Neural cell (in vitro differentiated cells): ENCODE results near the gene CRYGS. TPM values are rescaled to one million over a fixed set of nuclear protein-coding genes. Genes with fewer than 3 reads are reported as not detected.

Experiments
- H2AFZ ChIP-seq: fragments of 200-600, 300-800 bp; sonication (generic), shearing (Covaris generic); 2 replicates; pipeline ENCODE4 v1.6.0; 2014; ENCODE audit warnings: low read depth, mild to moderate bottlenecking, antibody characterized with exemption, low read length, moderate library complexity
- H3F3A ChIP-seq: fragments of 200-600 bp; shearing (Covaris generic); 2 replicates; pipeline ENCODE4 v1.6.1; 2016; ENCODE audit warnings: mild to moderate bottlenecking, moderate library complexity, mixed read lengths, antibody characterized with exemption, low read length; ENCODE audit not compliant: insufficient read depth, poor library complexity, severe bottlenecking
- H3K27ac ChIP-seq: fragments of 200-600, 300-800 bp; sonication (generic), shearing (Covaris generic); 2 replicates; pipeline ENCODE4 v1.5.1; 2014; ENCODE audit warnings: mild to moderate bottlenecking, low read length, moderate library complexity
- H3K27me3 ChIP-seq: fragments of 300-800, 200-600 bp; sonication (generic), shearing (Covaris generic); 2 replicates; pipeline ENCODE4 v1.6.0; 2014; ENCODE audit warnings: mild to moderate bottlenecking, low read depth, low read length, moderate library complexity; ENCODE audit not compliant: insufficient read depth
- H3K36me3 ChIP-seq: fragments of 300-800, 200-600 bp; sonication (generic), shearing (Covaris generic); 2 replicates; pipeline ENCODE4 v1.5.1; 2014; ENCODE audit warnings: mild to moderate bottlenecking, antibody characterized with exemption, low read length, moderate library complexity; ENCODE audit not compliant: insufficient read depth
- H3K4me2 ChIP-seq: fragments of 300-800, 200-600 bp; sonication (generic), shearing (Covaris generic); 2 replicates; pipeline ENCODE4 v1.6.0; 2014; ENCODE audit warnings: mild to moderate bottlenecking, low read length
- H3K4me3 ChIP-seq: fragments of 300-800, 200-600 bp; sonication (generic), shearing (Covaris generic); 2 replicates; pipeline ENCODE4 v1.5.1; 2014; ENCODE audit warnings: mild to moderate bottlenecking, low read length, moderate library complexity
- H3K79me2 ChIP-seq: fragments of 200-600 bp; shearing (Covaris generic); replicated peaks from 2 replicates; pipeline ENCODE4 v1.6.0; 2014; ENCODE audit warnings: mild to moderate bottlenecking, low read length, moderate library complexity; ENCODE audit not compliant: insufficient read depth
- H3K9ac ChIP-seq: fragments of 300-800, 200-600 bp; sonication (generic), shearing (Covaris generic); 2 replicates; pipeline ENCODE4 v1.6.1; 2016; ENCODE audit warnings: mild to moderate bottlenecking, low read length, mixed read lengths
- H3K9me2 ChIP-seq: fragments of 200-600 bp; shearing (Covaris generic); 2 replicates; pipeline ENCODE4 v1.6.1; 2016; ENCODE audit warnings: mild to moderate bottlenecking, low read length, mixed read lengths; ENCODE audit not compliant: insufficient read depth
- H3K9me3 ChIP-seq: fragments of 200-600, 300-800 bp; sonication (generic), shearing (Covaris generic); 2 replicates; pipeline ENCODE4 v1.6.1; 2016; ENCODE audit warnings: mild to moderate bottlenecking, mixed run types, low read length, moderate library complexity, mixed read lengths
- H4K20me1 ChIP-seq: fragments of 200-600 bp; shearing (Covaris generic); 2 replicates; pipeline ENCODE4 v1.6.1; 2016; ENCODE audit warnings: mild to moderate bottlenecking, mixed run types; ENCODE audit not compliant: insufficient read depth
- EP300 ChIP-seq: fragments of 450-650 bp; conservative IDR thresholded peaks from 2 replicates; pipeline ENCODE4 v1.6.1; 2014; ENCODE audit warnings: antibody characterized with exemption, mild to moderate bottlenecking, moderate library complexity; ENCODE audit not compliant: poor library complexity, severe bottlenecking
- EZH2 ChIP-seq: fragments of 200-600, 300-800 bp; shearing (Covaris generic), sonication (generic); IDR thresholded peaks from 2 replicates; pipeline ENCODE4 v1.6.1; 2014; ENCODE audit warnings: antibody characterized with exemption, low read length, borderline replicate concordance, mild to moderate bottlenecking; ENCODE audit not compliant: insufficient read depth, poor library complexity, severe bottlenecking
- MXI1 ChIP-seq: fragments of 450-650 bp; conservative IDR thresholded peaks from 2 replicates; pipeline ENCODE4 v1.6.1; 2014; ENCODE audit warnings: antibody characterized with exemption, mild to moderate bottlenecking; ENCODE audit not compliant: poor library complexity, severe bottlenecking
- POLR2AphosphoS5 ChIP-seq: IDR thresholded peaks from 2 replicates; pipeline ENCODE4 v1.6.1; 2012
- RAD21 ChIP-seq: fragments of 450-650 bp; conservative IDR thresholded peaks from 2 replicates; pipeline ENCODE4 v1.6.1; 2014; ENCODE audit warnings: antibody characterized with exemption, mild to moderate bottlenecking, moderate library complexity
- SMC3 ChIP-seq: fragments of 450-650 bp; conservative IDR thresholded peaks from 2 replicates; pipeline ENCODE4 v1.6.1; 2014; ENCODE audit warnings: antibody characterized with exemption, mild to moderate bottlenecking, moderate library complexity; ENCODE audit not compliant: poor library complexity
- TAF1 ChIP-seq: IDR thresholded peaks from 2 replicates; pipeline ENCODE4 v1.6.1; 2012; ENCODE audit warnings: low read depth
- polyA plus RNA-seq: library from polyadenylated mRNA; depleted of rRNA; stranded (reverse); fragments of >200 nt; gene quantifications from 2 replicates; pipeline ENCODE4 v1.2.3, GENCODE V29; 2014
- TF ChIP-seq, protein P1 (sequence below): fragments of 450-650 bp; IDR thresholded peaks from 2 replicates; pipeline ENCODE4 v1.5.1; 2014; ENCODE audit warnings: antibody characterized with exemption, mild to moderate bottlenecking, moderate library complexity; ENCODE audit not compliant: poor library complexity, severe bottlenecking
- TF ChIP-seq, protein P2 (sequence below): IDR thresholded peaks from 2 replicates; pipeline ENCODE4 v1.6.1; 2012; ENCODE audit warnings: borderline replicate concordance

The CRYGS gene
- polyA plus RNA-seq, 1 donor from 2014 or later, result 7.7 TPM

DNA sequence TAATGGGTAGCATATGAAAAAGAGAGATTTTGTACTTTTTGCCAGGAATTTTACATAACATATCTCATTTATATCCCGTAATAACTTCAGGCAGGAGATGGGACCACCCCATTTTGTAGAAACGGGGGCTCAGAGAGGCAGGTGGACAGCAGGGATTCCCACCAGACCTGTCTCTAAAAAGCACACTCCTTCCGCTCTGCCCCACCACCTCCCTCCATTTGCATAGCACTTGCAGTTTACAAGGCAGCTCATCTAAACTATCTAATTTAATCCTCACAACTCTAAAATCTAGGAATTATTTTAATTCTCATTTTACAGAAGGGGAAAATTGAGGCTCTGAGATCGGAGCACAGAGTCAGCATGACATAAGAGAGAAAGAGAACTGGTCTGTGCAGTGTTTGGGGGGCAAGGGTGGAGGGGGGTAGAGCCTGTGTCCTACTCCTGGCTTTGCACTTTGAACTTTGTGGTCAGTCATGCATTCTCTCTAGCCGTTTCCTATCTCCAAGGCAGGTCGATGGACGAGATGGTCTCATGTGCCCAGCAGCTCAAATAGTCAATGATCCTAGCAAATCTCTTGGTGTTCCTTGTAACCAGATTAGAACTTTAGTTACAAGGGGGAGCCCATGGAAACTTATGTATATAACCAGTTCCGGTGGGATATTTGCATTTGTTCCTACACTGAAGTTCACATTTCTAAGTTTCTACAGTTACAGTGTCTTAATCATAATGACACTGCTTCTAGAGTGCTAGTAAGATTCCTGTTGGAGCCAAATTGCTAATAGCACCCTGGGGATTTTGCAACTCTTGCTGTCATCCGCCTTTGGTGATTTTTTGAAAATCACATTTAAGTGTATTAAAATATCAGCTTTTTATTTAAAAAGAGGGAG lies 18.6 kb downstream of the CRYGS start:
- Histone ChIP-seq H3K36me3 (no peaks in the 10 kb centered on the region), H3K4me2 (no peak overlapping the region), H3K4me3 (no peak overlapping the region), H3K9ac (no peak overlapping the region), H3K27ac (no peak overlapping the region), H3F3A (no peaks in the 10 kb centered on the region), H4K20me1 (no peaks in the 10 kb centered on the region), H3K27me3 (no peaks in the 10 kb centered on the region), H3K9me2 (no peaks in the 10 kb centered on the region), H3K9me3 (no peaks in the 10 kb centered on the region), H2AFZ (no peak overlapping the region), H3K79me2 (no peaks in the 10 kb centered on the region)
- TF ChIP-seq, protein P1, sequence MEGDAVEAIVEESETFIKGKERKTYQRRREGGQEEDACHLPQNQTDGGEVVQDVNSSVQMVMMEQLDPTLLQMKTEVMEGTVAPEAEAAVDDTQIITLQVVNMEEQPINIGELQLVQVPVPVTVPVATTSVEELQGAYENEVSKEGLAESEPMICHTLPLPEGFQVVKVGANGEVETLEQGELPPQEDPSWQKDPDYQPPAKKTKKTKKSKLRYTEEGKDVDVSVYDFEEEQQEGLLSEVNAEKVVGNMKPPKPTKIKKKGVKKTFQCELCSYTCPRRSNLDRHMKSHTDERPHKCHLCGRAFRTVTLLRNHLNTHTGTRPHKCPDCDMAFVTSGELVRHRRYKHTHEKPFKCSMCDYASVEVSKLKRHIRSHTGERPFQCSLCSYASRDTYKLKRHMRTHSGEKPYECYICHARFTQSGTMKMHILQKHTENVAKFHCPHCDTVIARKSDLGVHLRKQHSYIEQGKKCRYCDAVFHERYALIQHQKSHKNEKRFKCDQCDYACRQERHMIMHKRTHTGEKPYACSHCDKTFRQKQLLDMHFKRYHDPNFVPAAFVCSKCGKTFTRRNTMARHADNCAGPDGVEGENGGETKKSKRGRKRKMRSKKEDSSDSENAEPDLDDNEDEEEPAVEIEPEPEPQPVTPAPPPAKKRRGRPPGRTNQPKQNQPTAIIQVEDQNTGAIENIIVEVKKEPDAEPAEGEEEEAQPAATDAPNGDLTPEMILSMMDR, result no peak
- no peak for TF ChIP-seq MXI1
- TF ChIP-seq TAF1, result no peak
- no peak for TF ChIP-seq POLR2AphosphoS5
- TF ChIP-seq, protein P2, sequence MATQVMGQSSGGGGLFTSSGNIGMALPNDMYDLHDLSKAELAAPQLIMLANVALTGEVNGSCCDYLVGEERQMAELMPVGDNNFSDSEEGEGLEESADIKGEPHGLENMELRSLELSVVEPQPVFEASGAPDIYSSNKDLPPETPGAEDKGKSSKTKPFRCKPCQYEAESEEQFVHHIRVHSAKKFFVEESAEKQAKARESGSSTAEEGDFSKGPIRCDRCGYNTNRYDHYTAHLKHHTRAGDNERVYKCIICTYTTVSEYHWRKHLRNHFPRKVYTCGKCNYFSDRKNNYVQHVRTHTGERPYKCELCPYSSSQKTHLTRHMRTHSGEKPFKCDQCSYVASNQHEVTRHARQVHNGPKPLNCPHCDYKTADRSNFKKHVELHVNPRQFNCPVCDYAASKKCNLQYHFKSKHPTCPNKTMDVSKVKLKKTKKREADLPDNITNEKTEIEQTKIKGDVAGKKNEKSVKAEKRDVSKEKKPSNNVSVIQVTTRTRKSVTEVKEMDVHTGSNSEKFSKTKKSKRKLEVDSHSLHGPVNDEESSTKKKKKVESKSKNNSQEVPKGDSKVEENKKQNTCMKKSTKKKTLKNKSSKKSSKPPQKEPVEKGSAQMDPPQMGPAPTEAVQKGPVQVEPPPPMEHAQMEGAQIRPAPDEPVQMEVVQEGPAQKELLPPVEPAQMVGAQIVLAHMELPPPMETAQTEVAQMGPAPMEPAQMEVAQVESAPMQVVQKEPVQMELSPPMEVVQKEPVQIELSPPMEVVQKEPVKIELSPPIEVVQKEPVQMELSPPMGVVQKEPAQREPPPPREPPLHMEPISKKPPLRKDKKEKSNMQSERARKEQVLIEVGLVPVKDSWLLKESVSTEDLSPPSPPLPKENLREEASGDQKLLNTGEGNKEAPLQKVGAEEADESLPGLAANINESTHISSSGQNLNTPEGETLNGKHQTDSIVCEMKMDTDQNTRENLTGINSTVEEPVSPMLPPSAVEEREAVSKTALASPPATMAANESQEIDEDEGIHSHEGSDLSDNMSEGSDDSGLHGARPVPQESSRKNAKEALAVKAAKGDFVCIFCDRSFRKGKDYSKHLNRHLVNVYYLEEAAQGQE, result no peak
- no peak for TF ChIP-seq SMC3

DNA sequence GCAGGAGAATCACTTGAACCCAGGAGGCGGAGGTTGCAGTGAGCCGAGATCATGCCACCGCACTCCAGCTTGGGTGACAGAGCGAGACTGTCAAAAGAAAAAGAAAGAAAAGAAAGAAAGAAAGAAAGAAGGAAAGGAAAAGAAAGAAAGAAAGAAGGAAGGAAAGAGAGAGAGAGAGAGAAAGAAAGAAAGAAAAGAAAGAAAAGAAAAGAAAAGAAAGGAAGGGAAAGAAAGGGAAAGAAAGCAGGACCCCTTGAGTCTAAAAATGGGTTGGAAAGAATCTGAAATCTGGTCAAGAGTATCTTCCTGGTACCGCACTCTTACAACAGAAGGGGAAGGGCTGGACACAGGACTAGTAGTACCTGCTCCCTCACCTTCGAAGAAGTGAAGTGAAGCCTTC lies 19.6 kb downstream of the CRYGS start:
- Histone ChIP-seq H3K36me3 (no peaks in the 10 kb centered on the region), H3K9ac (no peak overlapping the region), H3K27me3 (no peaks in the 10 kb centered on the region), H3K9me2 (no peaks in the 10 kb centered on the region), H4K20me1 (no peaks in the 10 kb centered on the region), H3F3A (no peaks in the 10 kb centered on the region), H2AFZ (no peak overlapping the region), H3K27ac (no peak overlapping the region), H3K4me3 (no peak overlapping the region), H3K4me2 (no peak overlapping the region), H3K79me2 (no peaks in the 10 kb centered on the region), H3K9me3 (no peaks in the 10 kb centered on the region)
- TF ChIP-seq RAD21 (no peak), TAF1 (no peak), SMC3 (no peak), EZH2 (no peak), MXI1 (no peak), EP300 (no peak), POLR2AphosphoS5 (no peak)
- TF ChIP-seq, protein P1, result no peak
- TF ChIP-seq, protein P2, result no peak
